Stomach (tissue), 4 donors: ENCODE results near the gene GSG1L2.

ENCODE experiments used
- CTCF ChIP-seq, 7 experiments: fragments of 450-650 bp in 4 of 7; fragments of 200-600 bp in 3 of 7; sonication (generic) in 3 of 7; IDR thresholded peaks; one replicate each; pipeline ENCODE4 v1.5.1; 2016 to 2019; ENCODE audit warnings: antibody characterized with exemption in 7 of 7, control low read depth in 2 of 7, mild to moderate bottlenecking in 1 of 7
- EP300 ChIP-seq: sonication (generic); formaldehyde crosslinking; IDR thresholded peaks from one replicate; pipeline ENCODE4 v1.6.1; 2017; ENCODE audit warnings: antibody characterized with exemption
- POLR2AphosphoS5 ChIP-seq, 3 donors: sonication (generic); formaldehyde crosslinking; IDR thresholded peaks; one replicate each; pipeline ENCODE4 v1.6.1; 2016; ENCODE audit warnings: antibody characterized with exemption in 3 of 3

GRCh38 chr17:9829343-9829742 lies 7.5 kb upstream of the GSG1L2 start:
- TF ChIP-seq CTCF (IDR thresholded peaks at IDR 0.05) (no peak), POLR2AphosphoS5 (IDR thresholded peaks at IDR 0.05) (no peak), EP300 (no peak)
